ENCODE data around the gene PLAGL2.

The PLAGL2 gene

DNA sequence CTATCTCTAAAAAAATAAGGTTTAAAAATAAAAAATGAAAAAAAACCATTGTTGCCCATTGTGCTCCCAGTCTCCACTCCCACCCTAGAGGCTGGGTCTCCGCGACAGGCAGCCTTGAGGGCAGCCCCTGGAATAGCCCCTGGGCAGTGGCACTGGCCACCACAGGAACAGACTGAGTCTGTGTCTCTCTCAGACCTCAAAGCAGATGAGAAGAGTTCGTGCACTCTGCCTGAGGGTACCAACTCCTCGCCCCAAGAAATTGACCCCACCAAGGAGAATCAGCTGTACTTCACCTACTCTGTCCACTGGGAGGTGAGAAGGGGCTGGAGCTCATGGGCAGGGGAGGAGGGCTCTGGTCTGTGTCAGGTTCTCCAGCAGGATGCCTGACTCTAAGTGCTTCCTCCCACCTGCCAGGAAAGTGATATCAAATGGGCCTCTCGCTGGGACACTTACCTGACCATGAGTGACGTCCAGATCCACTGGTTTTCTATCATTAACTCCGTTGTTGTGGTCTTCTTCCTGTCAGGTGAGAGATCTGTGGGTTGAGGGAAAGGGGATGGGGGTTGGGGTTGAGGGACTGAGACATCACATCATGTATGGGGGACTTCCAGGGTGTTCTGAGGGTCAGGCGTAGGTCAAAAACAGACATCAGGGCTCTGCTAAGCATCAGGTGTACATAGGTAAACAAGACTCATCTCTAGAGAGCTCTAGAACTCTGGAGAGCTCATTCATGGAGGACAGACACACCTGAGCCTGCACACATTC is 62.5 kb downstream of the PLAGL2 start:
- no peak for DNase-seq

- no peak for DNase-seq
Measured at GRCh38 chr20:32142991-32143390, 64.6 kb downstream of the PLAGL2 start.
